K562 treated with DMSO at 1 percent for 4 hours (cell line): ENCODE results near the gene ELMOD3. TPM values are rescaled to one million over a fixed set of nuclear protein-coding genes. Genes with fewer than 3 reads are reported as not detected.

Experiments used
- total RNA-seq: library from RNA; unstranded; fragments of 300-600 nt; gene quantifications from 2 replicates; pipeline ENCODE4 v1.2.3, GENCODE V29; 2022; ENCODE audit not compliant: insufficient read depth

ELMOD3 gene
- total RNA-seq, result 13.4 and 18.3 TPM in 2 replicates

GRCh38 chr2:85354286-85355072 lies at the start of gene ELMOD3, which contains the start of gene RETSAT:
Gene ELMOD3 (plus strand): TSS chr2:85354769. CDS start chr2:85357199, 2,430 bp downstream.
Gene RETSAT (minus strand): TSS chr2:85354528. CDS start chr2:85354507, 21 bp downstream.

DNA sequence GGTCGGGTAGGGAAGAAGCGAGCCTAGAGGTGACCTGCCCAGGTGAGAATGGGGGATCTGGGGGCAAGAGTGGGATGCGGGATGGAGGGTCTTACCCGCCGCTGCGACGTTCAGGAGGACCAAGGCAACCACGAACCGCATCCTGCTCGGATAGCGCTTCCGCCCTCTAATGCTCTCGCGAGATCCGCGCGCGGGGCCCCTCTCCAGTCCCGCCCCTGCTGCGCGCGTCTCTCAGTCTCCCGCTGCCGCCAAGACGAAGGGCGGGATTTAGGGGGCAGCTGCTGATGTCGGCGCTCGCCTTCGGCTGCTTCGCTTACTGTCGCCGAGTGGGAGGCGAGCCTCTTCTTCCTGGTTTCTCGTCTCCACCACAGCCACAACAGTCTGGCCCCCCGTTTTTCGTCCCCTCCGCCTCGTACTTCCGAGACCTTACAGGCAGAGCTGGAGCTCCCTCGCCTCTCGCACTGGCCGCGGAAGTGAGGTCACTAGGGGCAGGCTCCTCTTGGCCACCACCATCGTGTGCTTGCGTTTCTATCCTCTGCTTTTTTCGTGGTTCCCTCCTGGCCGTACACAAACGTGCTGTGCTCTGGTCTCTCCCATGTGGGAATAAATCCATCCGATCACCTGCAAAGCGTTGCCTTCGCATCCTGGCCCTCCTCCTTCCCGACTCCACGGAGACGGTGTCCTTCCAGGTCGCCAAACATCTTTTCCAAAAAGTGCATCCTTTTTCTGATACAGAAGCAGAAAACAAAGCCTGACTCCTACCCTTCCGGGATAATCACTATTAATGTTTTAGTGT lies 26.5 kb upstream of the ELMOD3 start, which contains the start of gene TGOLN2:
TSS of gene TGOLN2 (minus strand) at position 168 of the 796 bp plus-strand sequence. CDS start at position 141, 27 bp downstream.

GRCh38 chr2:85409845-85410583 lies 55.4 kb downstream of the ELMOD3 start, which contains the start of gene CAPG:
Gene CAPG (minus strand): TSS chr2:85410366. CDS start chr2:85402145, 8,221 bp downstream.

DNA sequence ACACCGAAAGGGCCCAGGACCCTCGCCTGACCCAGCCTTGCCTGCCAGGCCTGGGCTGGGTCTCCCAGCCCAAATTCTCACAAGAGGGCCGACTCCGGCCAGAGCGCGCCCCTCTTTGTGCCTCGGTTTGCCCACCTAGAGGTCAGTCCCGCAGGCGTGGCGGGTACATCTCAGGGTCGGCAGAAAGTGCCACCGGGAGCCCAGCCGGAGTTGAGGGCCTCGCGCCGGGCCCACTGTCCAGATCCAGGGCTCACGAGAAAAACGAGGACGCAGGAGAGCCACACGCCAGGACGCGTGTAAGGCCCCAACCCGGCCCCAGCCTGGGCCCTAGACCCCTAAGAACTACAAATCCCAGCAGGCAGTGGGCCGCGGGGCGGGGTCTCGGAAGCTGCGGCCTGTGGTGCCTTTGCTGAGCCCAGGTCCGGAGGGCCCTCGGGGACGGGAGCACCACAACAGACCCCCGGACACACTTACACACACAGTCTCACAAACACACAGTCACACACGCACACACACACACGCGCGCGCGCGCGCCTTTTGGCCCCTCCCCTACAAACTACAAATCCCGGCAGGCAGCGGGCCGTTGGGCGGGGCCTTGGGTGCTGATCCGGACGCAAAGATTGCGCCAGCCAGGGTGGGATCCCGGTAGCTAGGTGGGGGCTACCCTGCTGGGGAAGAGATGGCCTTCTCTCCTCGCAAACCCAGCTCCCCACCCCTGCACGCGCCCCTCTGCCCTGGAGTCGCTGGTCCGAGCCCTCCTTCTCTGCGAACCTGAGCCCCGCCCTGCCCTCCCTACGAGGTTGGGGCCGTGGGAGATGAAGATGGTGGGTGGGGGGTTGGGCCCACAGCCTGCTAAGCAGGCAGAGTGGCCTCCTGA lies 63.8 kb downstream of the ELMOD3 start, which contains the start of gene SH2D6:
TSS of gene SH2D6 (plus strand) at position 583 of the 877 bp plus-strand sequence. CDS start 10,752 bp downstream, outside the sequence.

Other genes with a start within 250 kb of the ELMOD3 start
- not detected in 2 replicates for gene TCF7L1, start 221.4 kb upstream of the ELMOD3 start, total RNA-seq
- 40.4 and 54.5 TPM in 2 replicates for gene TGOLN2, start 26.8 kb upstream of the ELMOD3 start, total RNA-seq
- 27.3 and 29.1 TPM in 2 replicates for gene RETSAT, start 241 bp upstream of the ELMOD3 start, total RNA-seq
- 94.8 and 104 TPM in 2 replicates for gene CAPG, start 55.6 kb downstream of the ELMOD3 start, total RNA-seq
- gene SH2D6, start 63.9 kb downstream of the ELMOD3 start, total RNA-seq, result not detected in 2 replicates
- 114 and 177 TPM in 2 replicates for gene MAT2A, start 184.4 kb downstream of the ELMOD3 start, total RNA-seq
- gene GGCX, start 206.7 kb downstream of the ELMOD3 start, total RNA-seq, result 11.6 and 16.2 TPM in 2 replicates
- 161 and 170 TPM in 2 replicates for gene VAMP8, start 222.8 kb downstream of the ELMOD3 start, total RNA-seq
- gene VAMP5, start 229.7 kb downstream of the ELMOD3 start, total RNA-seq, result not detected in 2 replicates
- 259 and 269 TPM in 2 replicates for gene RNF181, start 241.0 kb downstream of the ELMOD3 start, total RNA-seq
- gene TMEM150A, start 247.9 kb downstream of the ELMOD3 start, total RNA-seq, result 13.9 and 19.1 TPM in 2 replicates